HG03565 (cell line): ENCODE measurements around the gene ECSCR.
"Not testable (repeated sequence)": the region's sequence is repeated elsewhere in the genome, so short reads cannot be mapped to it uniquely, and the experiment has no call there.

Experiments used
- ATAC-seq: cut with Tn5 transposase; IDR thresholded peaks from one replicate; pipeline ENCODE4 v1.9.1; 2021; ENCODE audit warnings: mild to moderate bottlenecking, moderate library complexity; ENCODE audit not compliant: unreplicated experiment

ECSCR gene

DNA sequence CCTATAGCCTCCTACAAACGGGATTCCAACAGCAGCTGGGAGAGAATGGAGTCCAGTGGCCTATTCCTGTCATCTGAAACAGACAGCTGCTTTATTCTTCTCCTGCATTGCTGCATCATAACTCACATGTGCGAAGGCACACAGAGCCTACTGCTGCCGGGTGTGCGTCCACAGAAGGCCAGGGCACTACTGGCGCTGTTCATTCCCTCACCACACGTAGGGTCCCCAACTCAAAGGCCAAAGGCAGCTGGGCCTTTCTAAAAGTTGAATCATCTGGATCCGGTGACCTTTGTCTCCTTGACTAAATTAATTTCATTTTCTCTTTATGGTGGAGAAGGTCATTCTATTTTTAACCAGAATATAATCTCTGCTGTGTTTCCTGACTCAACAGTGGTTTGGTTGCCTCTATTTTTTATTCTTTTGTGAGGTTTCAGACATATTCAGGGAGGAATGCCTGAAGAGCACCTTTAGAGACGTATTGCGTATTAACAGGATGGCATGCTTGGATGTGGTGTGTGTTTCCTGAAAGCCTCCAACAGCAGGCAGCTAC is 47.9 kb downstream of the ECSCR start:
- ATAC-seq: no peak

DNA sequence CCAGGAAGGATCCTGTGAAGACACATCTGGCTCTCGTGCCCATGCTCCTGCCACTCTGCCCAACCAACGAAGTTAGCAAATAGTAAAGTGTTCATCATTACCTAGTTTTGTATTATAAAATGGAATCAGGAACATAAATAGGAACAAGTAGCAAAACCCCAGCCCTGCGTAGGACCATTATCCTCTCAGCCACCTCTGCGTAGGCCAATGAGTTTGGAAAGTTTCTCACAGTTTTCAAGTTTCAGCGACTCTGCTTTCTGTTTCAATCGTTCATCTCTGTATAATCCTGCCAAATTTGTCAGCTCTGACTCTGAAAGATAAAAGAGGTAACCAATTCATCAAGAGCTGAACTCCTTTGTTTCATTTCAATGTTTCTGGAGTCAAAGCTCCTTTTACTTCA is 48.6 kb downstream of the ECSCR start:
- ATAC-seq: no peak

DNA sequence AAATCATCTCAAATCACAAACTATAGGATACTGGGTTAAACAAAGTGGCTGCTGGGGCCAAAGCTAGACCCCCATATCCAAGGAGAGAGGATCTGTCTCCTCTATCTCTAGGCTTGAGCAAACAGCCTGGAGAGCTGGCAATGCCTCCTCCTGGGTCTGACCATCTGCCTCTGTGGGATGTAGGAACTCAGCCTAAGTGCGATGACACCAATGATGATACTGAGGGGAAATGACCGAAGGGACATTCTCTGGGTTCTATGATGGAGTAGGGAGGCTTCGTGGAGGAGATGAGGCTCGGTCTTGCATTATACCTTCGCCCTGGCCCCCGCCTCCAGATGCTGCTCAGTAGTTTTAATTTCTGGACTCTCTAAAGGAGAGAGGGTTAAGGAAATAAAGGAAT is 49.4 kb downstream of the ECSCR start:
- no peak for ATAC-seq

DNA sequence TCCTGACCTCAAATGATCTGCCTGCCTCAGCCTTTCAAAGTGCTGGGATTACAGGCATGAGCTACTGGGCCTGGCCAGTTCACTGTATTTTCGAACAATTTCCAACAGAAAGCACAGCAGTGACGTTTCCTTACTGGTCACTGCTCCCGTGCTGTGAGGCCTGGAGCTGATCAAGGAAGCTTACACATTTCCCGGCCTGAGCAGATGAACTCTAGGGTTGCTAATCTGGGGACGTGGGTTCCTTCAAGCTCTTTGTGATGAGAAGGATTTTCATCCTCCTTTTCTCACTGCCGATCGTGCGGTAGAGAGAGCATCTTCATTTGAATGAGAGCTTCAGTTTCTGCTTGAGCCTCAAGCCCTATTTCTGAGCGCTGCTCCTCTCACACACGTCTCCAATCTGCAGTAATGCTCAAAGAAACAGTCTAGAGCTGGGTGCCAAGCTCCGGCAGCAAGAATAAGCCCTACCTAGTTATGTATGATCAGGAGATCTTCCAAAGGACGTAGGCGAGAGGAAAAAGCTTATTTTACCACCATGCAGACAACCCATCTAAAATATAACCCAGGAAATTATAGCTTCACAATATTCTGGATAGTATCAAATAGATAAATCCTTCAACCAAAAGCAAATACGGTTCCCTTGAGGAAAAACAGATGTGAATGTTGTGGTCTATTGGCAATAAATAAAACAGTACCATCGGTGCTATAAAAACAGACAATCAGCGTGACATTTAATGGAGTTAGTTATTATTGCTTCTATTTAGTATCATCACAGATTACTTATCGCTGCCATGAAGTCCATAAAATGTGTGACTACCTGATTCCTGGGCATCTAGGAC is 51.3 kb downstream of the ECSCR start:
- no peak for ATAC-seq

DNA sequence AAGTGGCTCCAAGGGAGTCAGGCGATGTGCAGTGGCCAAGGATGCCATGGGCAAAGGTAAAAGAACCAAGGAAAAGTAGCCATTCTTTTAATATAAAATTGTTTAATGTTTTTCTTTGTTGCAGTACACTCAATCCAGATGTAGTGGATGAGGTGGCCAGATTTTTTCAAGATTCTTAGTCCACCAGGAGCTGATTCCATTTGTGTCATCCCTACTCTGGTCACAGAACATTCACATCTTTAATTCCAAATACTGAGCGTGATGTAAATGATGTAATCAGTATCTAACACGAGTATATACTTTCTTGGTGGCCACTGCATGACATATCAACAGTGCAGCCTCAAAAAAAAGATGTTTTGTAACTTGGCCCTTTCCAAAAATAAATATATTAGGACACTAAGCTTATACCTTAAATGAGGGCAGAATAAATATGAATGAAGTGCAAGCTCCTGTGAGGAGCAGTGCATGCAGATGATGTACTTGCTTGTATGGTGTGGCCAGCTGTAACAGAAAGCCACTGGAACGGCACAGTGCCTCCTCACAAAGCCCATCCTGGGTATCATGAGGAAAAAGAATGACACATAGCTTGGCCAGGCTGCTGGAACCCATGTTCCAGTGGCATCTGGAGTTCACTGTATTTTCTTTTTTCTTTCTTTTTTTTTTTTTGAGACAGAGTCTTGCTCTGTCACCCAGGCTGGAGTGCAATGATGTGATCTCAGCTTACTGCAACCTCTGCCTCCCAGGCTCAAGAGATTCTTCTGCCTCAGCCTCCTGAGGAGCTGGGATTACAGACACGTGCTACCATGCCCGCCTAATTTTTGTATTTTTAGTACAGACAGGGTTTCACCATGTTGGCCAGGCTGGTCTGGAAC is 52.2 kb downstream of the ECSCR start:
- ATAC-seq: no peak

DNA sequence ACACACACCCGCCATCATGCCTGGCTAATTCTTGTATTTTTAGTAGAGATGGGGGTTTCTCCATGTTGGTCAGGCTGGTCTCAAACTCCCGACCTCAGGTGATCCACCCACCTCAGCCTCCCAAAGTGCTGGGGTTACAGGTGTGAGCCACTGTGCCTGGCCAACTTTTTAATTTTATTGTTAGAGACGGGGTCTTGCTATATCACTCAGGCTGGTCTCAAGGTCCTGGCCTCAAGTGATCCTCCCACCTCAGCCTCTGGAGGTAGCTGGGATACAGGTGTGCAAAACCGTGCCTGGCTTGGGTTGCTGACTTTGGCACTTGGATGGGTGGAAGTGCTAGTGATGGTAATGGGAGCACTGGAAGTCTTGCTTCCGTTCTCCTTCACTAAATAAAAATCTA is 53.4 kb downstream of the ECSCR start:
- ATAC-seq: not testable (repeated sequence)

DNA sequence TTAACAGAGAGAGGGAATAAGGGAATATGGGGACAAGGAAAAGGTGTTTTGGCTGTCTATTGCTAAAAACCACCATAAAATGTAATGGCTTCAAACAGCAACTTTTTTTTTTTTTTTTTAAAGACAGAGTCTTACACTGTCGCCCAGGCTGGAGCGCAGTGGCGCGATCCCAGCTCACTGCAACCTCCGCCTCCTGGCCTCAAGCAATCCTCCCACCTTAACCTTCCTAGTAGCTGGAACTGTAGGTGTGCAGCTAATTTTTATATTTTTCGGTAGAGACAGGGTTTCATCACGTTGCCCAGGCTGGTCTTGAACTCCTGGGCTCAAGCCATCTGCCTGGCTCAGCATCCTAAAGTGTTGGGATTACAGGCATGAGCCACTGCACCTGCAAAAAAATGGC is 54.4 kb downstream of the ECSCR start:
- no peak for ATAC-seq

DNA sequence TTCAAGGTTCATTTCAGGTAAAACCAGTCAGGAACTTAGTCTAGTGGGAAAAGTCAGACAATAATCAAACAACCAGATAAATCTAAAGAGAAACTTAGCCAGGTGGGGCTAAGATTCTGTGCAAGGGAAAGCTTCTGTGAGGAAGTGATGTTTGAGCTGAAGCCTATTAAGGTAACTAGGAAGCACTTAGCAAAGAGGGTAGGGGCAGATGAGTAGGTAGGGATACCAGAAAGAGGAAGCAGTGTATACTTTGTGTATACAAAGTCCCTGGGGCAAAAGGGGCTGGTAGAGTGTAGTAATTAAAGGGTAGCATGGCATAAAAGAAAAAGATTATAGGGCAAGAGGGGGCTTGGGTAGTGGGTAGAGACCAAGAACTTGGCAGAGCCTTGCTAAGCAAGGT is 55.0 kb downstream of the ECSCR start:
- ATAC-seq: no peak

DNA sequence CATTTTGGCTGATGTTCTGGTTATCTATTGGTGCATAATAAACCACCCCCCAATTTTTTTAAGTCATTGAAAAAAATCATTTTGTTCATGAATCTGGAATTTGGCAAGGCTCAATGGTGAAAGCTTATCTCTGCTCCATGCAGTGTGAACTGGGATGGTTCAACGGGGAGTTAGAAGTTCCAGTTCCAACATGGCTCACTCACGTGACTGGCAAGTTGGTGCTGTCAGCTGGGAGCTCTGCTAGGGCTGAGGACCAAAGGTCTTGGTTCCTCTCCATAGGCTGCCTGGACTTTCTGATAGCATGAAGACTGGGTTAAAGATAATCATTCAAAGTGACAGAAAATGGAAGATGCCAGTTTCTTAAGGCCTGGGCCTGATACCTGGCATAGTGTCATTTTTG is 55.6 kb downstream of the ECSCR start:
- no peak for ATAC-seq

DNA sequence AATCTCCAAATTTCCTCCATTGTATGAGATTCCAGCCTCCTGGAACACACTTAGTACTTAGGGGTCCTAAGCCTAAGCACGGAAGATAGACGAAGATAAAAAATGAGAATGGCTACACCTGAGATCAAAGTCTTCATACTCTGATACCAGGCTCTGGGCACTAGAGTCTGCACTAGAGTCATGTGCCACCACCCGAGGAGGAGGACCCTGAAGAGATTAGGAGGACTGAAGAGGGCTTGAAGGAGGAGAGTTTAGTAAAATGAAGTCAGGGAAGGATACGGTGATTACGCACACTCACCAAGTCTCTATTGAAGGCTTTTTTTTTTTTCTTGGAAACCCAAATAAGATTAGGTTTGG is 58.1 kb downstream of the ECSCR start:
- ATAC-seq: no peak

DNA sequence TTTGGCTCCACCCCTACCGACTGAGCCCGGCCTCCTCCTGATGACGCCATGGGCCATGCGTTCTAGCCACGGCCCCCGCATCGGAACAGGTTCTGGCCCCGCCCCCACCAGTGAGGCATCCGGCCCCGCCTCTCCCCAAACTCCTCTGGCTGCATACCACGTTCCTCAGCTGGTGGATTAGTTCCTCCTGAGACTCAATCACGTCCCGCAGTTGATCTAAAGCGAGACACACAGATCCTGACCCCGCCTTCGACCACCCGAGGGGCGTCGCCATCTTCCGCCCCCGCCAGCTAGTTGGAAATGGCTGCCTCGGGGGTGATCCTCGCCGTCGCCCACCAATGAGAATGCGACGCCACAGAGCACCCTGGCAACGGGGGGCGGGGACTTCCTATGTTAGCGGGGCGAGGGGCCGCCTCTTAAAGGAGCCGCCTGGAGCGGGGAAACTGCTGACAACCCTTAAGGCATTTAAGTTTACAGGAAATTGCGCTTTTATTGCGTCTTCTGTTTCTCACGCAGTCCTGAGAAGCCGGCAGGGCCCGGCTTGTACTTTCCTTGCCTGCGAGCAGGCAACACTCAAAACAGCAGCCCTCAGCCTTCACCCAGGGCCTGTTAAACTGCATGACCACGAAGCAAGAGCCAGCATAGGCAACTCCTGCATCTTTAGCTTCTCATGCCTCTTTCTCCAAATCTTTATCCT is 58.6 kb downstream of the ECSCR start, which contains the start of gene SPATA24:
SPATA24 (minus strand) TSS at position 303 of the 697 bp plus-strand sequence; CDS start at position 274, 29 bp downstream.
- ATAC-seq: peak; percentile 62

DNA sequence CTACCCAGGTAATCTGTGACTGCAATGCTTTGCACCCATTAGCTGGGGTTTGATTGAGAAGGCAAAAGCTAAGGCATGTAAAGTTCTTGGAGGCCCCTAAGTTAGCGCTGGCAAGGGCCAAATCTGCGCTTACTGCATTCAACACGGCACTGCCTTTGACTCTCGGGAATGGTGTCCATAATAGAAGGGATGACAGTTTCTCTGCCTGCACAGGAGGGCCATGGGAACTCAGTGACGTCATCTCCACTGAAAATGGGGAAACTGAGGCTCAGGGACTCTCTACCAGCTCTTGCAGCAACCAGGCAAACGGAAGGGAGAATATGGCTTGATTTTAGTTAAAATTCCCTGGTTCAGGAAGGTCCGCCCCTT is 59.1 kb downstream of the ECSCR start:
- no peak for ATAC-seq

DNA sequence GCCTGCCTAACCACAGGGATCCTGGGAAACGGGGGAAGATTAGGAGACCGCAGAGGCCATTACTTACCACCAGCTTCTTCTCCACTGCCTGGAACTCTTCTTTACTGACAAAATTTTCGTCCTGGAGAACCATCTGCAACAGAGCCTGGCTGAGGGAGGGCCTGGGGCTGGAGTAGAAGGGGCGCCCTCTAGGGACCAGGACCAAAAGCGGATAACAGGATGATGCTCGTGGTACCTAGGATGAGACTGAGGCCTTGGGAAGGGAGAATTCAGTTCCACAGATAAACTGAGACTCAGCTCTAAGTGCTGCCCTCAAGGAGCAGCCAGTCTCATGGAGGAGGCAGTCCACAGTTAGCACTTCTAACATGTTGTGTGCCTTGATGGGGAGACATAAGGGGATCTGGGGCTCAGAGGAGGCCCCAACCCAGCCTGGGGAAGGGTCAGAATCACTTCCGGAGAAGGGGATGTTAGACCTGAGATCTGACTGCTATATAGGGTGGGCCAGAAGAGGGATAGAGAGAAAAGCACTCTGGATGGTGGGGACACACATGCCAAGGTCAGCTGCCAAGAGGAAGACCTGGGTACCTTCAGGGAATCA is 59.9 kb downstream of the ECSCR start:
- no peak for ATAC-seq

DNA sequence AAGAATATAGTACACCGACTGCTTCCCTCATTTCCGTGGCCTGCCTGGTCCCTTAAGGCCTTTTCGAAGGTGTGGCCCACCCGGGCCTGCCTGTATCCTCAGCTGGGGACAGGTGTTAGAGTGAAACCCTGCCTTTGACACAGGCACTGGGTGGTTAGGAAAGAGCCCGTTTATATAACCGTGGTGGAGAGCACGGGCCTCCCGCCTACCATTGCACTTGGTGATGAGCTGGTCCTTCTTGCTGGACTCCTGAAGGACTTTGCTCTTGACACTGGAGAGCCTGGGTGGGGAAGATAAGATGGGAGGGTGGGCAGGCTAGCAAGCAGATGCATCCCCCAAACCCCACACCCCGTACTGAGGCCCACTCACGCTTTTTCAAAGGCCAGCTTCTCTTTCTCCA is 61.0 kb downstream of the ECSCR start:
- ATAC-seq: no peak

DNA sequence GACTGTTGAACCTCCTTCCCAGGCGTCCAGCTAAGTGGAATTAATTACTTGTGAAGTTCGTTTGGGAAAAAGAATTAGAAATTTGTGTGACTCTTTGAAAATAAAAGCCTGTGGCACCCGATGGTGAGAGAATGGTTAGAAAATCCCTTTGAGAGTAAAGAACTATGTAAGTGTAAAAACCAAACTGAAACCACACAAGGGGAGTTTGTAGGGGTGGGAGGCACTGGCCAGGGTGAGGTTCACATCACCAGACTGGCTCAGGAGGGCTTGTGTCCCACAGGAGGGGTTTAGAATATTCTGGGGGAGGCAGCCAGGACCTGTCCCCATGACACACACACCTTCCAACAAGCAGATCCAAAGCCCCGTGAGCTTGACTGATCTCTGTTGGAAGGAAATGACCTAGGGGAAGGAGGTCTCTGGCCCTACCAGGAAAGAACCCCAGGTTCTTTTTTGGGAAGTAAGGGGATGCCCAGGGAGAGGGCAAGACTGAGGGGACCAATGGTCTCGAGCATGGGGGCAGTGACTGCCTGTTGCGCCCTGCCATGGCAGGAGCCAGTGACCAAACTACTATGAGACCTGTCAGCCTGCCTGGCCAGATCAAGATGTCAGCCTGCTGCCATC is 62.9 kb downstream of the ECSCR start:
- no peak for ATAC-seq
